Inferior parietal cortex (tissue), 1 donor: ENCODE data around the gene NOP14.
"Not testable (repeated sequence)": the region's sequence is repeated elsewhere in the genome, so short reads cannot be mapped to it uniquely, and the experiment has no call there.

Experiments
- DNase-seq: peaks from one replicate; pipeline ENCODE4 v3.0.0-alpha.2; 2016; ENCODE audit errors: extremely low spot score

NOP14 gene

GRCh38 chr4:2931512-2932301 is 31.5 kb downstream of the NOP14 start:
- DNase-seq: no peak

- no peak for DNase-seq
Observed at GRCh38 chr4:2930758-2931511, 32.3 kb downstream of the NOP14 start.

- DNase-seq: no peak
Observed at GRCh38 chr4:2930135-2930757, 33.0 kb downstream of the NOP14 start.

- no peak for DNase-seq
Observed at GRCh38 chr4:2929469-2929868, 33.7 kb downstream of the NOP14 start.

- no peak for DNase-seq
Observed at GRCh38 chr4:2928242-2929176, 34.7 kb downstream of the NOP14 start.

DNA sequence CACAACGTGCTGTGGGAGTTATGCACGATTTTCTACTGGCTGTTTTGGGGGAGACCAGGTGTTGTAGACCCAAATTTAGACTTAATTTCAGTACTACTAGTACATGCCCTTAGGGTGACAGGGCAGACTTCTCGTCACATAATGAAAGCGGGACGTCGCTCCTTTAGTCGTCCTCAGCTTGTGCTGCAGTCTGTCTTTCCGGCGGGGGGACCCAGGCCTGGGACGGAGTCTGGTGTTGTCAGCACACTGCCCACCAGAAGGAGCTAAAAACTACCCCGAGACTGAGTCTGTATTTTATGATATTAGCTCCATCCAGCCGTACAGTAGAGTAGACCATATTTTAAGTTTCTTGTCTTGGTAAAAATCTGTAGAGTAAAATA is 35.5 kb downstream of the NOP14 start:
- DNase-seq: no peak

- DNase-seq: no peak
Observed at GRCh38 chr4:2927016-2927695, 36.0 kb downstream of the NOP14 start.

DNA sequence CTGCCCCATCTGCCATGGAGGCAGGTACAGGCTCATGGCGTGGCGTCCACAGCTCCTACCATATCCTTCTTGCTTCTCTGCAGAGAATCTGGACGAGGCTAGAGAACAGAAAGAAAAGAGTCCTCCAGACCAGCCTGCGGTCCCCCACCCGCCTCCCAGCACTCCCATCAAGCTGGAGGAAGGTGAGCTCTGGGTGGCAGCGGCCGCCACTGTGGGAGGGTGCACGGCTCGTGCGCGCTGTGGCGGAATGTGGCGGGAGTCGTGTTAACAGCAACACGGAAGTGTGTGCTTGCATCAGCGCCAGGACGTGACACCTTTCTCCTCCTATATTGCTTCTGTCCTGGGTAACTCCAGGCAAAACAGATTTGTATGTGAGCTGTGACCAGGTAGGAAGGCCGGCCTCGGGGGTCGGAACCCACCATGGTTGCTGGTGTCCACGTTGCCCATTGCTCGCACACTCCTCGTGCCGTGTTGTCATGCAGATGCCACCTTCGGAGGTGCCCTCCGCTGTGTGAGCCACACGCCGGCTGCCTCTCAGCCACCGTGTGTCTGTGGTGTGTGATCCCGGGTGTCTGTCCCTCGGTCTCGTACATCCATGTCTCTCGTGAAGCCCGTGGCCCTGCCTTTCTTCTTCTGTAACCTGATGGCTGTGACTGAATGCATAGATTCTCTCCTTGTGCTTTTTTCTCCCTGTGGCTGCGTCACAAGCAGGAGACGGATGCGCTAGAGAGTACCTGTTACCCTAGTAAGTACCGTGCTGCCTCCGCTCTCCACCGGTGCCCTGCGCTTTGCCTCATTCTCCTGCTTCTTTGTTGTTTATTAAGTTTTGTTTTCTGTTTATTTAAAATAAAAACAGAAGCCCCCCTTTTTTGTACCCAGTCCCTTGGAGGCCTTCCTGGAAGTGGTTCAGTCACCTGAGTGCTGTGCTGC is 37.0 kb downstream of the NOP14 start:
- no peak for DNase-seq

DNA sequence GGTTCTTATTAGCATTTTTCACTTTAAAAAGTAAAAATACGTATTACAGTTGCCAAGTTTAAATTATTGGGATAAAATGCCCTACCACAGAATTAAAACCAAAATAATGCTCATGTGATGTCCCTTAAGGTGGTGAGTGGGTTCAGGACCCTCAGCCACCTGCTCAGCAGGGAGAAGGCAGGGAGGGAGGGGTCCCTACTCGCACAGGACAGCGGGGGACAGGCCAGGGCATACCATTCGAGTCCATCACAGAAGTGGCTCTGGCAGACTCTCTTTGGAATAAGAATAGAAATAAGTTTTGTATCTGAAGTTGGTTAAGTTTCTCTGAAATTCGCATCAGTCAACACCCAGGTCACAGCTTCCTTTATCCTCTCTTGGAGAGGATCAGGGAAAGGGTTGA is 37.7 kb downstream of the NOP14 start:
- DNase-seq: no peak

GRCh38 chr4:2924765-2925301 is 38.4 kb downstream of the NOP14 start:
- no peak for DNase-seq

DNA sequence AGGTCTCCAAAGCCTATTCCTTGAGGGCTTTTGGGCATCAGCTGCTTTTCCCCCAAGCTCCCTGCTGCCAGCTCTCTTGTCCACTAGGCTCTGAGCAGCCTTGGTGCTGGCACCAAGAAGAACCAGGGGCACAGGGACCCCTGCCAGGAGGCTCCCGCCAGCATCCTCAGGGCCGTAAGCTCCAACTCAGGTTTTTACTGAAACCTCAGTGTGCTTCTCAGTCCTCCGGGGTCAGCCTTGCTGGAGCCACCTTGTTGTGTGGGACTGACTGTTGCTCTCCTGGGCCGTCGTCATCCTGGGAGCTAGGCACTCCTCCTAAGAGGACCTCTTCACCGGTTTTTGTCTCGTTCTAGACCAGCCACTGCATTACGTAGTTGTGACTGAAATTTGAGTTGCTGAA is 38.9 kb downstream of the NOP14 start:
- no peak for DNase-seq

DNA sequence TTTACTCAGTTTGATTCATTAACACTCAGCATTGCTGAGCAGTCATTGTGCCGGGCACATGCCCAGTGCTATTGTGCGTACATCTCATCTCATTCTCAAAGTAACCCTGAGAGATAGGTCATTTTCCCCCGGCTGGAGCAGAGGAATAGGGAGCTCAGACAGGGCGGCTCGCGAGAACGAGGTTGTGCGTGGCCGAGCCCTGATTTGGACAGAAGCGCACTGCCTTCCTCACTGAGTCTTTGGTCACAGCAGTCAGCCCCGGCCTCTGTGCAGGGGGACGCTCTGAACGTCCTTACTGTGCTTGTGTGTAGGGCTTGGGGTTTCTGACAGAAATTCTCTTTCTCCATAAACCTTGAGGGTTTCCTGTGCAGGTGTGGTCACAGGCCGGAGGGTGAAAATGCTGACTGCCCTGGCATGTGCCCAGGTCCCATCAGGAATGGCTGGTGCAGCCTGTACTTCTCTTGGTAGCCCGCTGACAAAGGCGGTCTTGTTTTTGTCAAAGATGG is 39.5 kb downstream of the NOP14 start:
- DNase-seq: no peak

DNA sequence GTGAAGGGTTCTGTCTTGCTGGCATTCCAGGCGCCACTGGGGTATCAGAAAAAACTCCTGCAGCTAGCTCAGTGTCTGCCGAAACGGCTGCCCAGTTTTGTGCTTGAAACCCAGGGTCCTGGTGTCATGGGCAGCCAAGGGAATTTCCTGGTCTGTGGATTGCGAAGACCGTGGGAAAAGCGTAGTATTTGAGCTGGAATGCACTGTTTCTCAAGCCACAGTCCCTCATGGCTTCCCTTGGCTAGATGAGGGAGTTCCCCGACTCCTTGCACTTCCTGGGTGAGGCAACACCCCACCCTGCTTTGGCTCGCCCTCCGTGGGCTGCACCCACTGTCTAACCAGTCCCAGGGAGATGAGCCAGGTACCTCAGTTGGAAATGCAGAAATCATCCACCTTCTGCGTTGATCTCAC is 40.1 kb downstream of the NOP14 start:
- no peak for DNase-seq

DNA sequence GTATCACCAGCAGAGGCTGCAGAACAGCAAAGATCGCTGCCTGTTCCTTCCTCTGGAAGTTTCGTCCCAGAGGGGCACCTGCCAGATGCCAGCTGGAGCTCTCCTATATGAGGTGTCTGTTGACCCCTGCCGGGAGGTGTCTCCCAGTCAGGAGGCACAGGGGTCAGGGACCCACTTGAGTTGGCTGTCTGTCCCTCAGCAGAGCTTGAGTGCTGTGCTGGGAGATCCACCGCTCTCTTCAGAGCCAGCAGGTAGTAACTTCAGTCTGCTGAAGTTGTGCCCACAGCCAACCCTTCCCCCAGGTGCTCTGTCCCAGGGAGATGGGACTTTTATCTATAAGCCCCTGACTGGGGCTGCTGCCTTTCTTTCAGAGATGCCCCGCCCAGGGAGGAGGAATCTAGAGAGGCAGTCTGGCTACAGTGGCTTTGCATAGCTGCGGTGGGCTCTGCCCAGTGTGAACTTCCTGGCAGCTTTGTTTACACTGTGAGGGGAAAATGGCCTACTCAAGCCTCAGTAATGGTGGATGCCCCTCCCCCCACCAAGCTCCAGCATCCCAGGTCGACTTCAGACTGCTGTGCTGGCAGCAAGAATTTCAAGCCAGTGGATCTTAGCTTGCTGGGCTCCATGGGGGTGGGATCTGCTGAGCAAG is 40.6 kb downstream of the NOP14 start:
- not testable (repeated sequence) for DNase-seq

- not testable (repeated sequence) for DNase-seq
Observed at GRCh38 chr4:2918714-2919113, 44.5 kb downstream of the NOP14 start.

- not testable (repeated sequence) for DNase-seq
Observed at GRCh38 chr4:2918300-2918699, 44.9 kb downstream of the NOP14 start.

DNA sequence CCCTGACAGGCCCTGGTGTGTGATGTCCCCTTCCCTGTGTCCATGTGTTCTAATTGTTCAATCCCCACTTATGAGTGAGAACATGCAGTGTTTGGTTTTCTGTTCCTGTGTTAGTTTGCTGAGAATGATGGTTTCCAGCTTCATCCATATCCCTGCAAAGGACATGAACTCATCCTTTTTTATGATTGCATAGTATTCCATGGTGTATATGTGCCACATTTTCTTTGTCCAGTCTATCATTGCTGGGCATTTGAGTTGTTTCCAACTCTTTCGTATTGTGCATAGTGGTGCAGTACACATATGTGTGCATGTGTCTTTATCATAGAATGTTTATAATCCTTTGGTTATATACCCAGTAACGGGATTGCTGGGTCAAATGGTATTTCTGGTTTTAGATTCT is 46.5 kb downstream of the NOP14 start:
- not testable (repeated sequence) for DNase-seq

DNA sequence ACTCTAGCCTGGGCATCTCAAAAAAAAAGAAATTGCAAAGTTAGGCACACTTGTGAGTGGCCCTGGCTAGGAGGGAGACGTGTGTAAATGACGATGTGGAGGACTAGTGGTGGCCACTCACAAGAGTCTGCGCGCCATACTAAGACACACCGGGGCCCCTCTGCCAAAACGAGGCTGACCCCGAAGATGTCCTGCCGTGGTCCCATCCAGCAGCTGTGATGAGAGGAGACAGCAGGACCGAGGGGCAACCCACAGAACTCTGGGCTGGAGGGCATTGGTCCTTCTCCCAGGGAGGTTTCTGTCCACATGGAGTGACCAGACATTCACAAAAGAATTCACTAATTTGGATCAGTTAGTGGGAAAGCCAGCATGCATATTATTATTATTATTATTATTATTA is 47.4 kb downstream of the NOP14 start:
- DNase-seq: no peak
